GM12878 (cell line): ENCODE results near the gene TNK1. TPM values are rescaled to one million over a fixed set of nuclear protein-coding genes. Genes with fewer than 3 reads are reported as not detected.

ENCODE experiments used
- ATAC-seq: fragments of 200-7000 bp; cut with Tn5 transposase; 3 replicates; pipeline ENCODE4 v1.9.1; 2020; ENCODE audit warnings: mild to moderate bottlenecking, moderate library complexity
- Bru-seq: library from RNA; stranded (reverse); fragments of 400-500 nt; gene quantifications from one replicate; lab custom pipeline; 2021; lab: Mats Ljungman, UMichigan
- BruChase-seq, 2 experiments: library from RNA; stranded (reverse); fragments of 400-500 nt; gene quantifications; one replicate each; lab custom pipeline; 2021; lab: Mats Ljungman, UMichigan
- BruUV-seq: library from RNA; stranded (reverse); fragments of 400-500 nt; replicated peaks from 2 replicates; lab custom pipeline; 2021; lab: Mats Ljungman, UMichigan
- CTCF ChIA-PET: fragments of 300-600 bp; sonication (Branson Sonifier 250); formaldehyde crosslinking; extraction: SDS; loops from one replicate; lab custom pipeline; 2021; ENCODE audit warnings: inconsistent platforms; lab: Yijun Ruan, JAX
- POLR2A ChIA-PET: fragments of 350-600 bp; formaldehyde crosslinking; extraction: SDS; loops from one replicate; lab custom pipeline; 2021; ENCODE audit warnings: inconsistent platforms; lab: Charles Lee
- RAD21 ChIA-PET: fragments of 300-600 bp; sonication (Branson Sonifier 250); formaldehyde crosslinking; loops from one replicate; lab custom pipeline; 2023; ENCODE audit warnings: antibody characterized with exemption; ENCODE audit not compliant: unreplicated experiment; lab: Charles Lee
- SMC1A ChIA-PET: fragments of 300-600 bp; sonication (Branson Sonifier 250); formaldehyde crosslinking; loops from one replicate; lab custom pipeline; 2023; ENCODE audit not compliant: unreplicated experiment, uncharacterized antibody; lab: Charles Lee
- DNase-seq: peaks from one replicate; pipeline ENCODE4 v3.0.0-alpha.2; 2011; ENCODE audit warnings: low read depth, low spot score
- FAIRE-seq: peaks from 3 replicates; lab custom pipeline; 2011; peaks lifted over from hg19 to GRCh38; lab: Jason Lieb, UNC
- H2AFZ ChIP-seq: 2 replicates; pipeline ENCODE4 v1.6.0; 2011; ENCODE audit warnings: low read depth, low read length, control low read depth; ENCODE audit not compliant: control insufficient read depth
- H3K27ac ChIP-seq: 2 replicates; pipeline ENCODE4 v1.5.1; 2011; ENCODE audit warnings: control low read depth; ENCODE audit not compliant: control insufficient read depth, insufficient read depth
- H3K27me3 ChIP-seq, 2 experiments: replicated peaks in 1 of 2; 2 replicates each; pipeline versions ENCODE4 v1.6.0 to v1.6.1; 2011; ENCODE audit warnings: low read length in 1 of 2; ENCODE audit not compliant: control insufficient read depth in 2 of 2, insufficient read depth in 2 of 2
- H3K36me3 ChIP-seq, 2 experiments: 2 replicates each; pipeline ENCODE4 v1.5.1; 2011; ENCODE audit warnings: low read length in 1 of 2; ENCODE audit not compliant: control insufficient read depth in 2 of 2, insufficient read depth in 2 of 2
- H3K4me1 ChIP-seq: 2 replicates; pipeline ENCODE4 v1.6.1; 2011; ENCODE audit warnings: mild to moderate bottlenecking, low read length, moderate library complexity, mixed read lengths; ENCODE audit not compliant: control insufficient read depth, insufficient read depth
- H3K4me2 ChIP-seq: 2 replicates; pipeline ENCODE4 v1.6.0; 2011; ENCODE audit warnings: control low read depth; ENCODE audit not compliant: control insufficient read depth, insufficient read depth
- H3K4me3 ChIP-seq: fragments of 200-600 bp; sonication (generic); 2 replicates; pipeline ENCODE4 v1.5.1; 2016
- H3K79me2 ChIP-seq: 2 replicates; pipeline ENCODE4 v1.6.0; 2011; ENCODE audit warnings: low read length; ENCODE audit not compliant: control insufficient read depth, insufficient read depth
- H3K9ac ChIP-seq: 2 replicates; pipeline ENCODE4 v1.8.0; 2011; ENCODE audit warnings: low read length, control low read depth, mixed read lengths; ENCODE audit not compliant: control insufficient read depth, insufficient read depth
- H3K9me3 ChIP-seq: replicated peaks from 3 replicates; pipeline ENCODE4 v1.5.1; 2011; ENCODE audit warnings: mild to moderate bottlenecking, low read length; ENCODE audit not compliant: control insufficient read depth, insufficient read depth
- H4K20me1 ChIP-seq: 2 replicates; pipeline ENCODE4 v1.6.0; 2011; ENCODE audit not compliant: control insufficient read depth, insufficient read depth
- PKNOX1 ChIP-seq: fragments of 450-650 bp; IDR thresholded peaks from 2 replicates; pipeline ENCODE4 v1.6.1; 2016; ENCODE audit warnings: mild to moderate bottlenecking
- POLR2A ChIP-seq: IDR thresholded peaks from 2 replicates; pipeline ENCODE4 v1.6.1; 2011; ENCODE audit warnings: low read depth, mild to moderate bottlenecking, low read length
- SUPT20H ChIP-seq: IDR thresholded peaks from 2 replicates; pipeline ENCODE4 v1.6.1; 2011; ENCODE audit warnings: low read depth, mild to moderate bottlenecking, low read length, moderate library complexity, borderline replicate concordance; ENCODE audit not compliant: control insufficient read depth
- TCF7 ChIP-seq: IDR thresholded peaks from 2 replicates; pipeline ENCODE4 v1.6.1; 2014; ENCODE audit warnings: antibody characterized with exemption, borderline replicate concordance
- WRNIP1 ChIP-seq: IDR thresholded peaks from 2 replicates; pipeline ENCODE4 v1.6.1; 2011; ENCODE audit warnings: low read depth, low read length, improper control_type of control experiment, borderline replicate concordance
- ZBTB33 ChIP-seq: fragments of 450-650 bp; IDR thresholded peaks from 2 replicates; pipeline ENCODE4 v1.6.1; 2017; ENCODE audit warnings: mild to moderate bottlenecking
- WGBS: methylation state at CpG from one replicate; pipeline ENCODE4 v1.1.6; 2016; ENCODE audit warnings: low lambda C conversion rate; ENCODE audit not compliant: insufficient replicate concordance, insufficient coverage; ENCODE audit errors: missing lambda C conversion rate; 5-methylcytosine and 5-hydroxymethylcytosine counted together
- in situ Hi-C: fragments of 300-500 bp; cut with MboI; formaldehyde crosslinking; loops from 9 replicates; pipeline ENCODE4 v1.14.3; 2018; ENCODE audit warnings: mixed read lengths
- intact Hi-C: fragments of 100-400 bp; cut with micrococcal nuclease; formaldehyde crosslinking; loops from one replicate; pipeline ENCODE4 v1.14.2; 2022; ENCODE audit not compliant: unreplicated experiment
- long read RNA-seq, 2 experiments: library from polyadenylated mRNA; unstranded; transcript quantifications; one replicate each; pipeline ENCODE4 v2.0.0, GENCODE V29; 2019 to 2020
- polyA minus RNA-seq, 3 experiments: library from RNA; depleted of rRNA, polyadenylated mRNA; stranded (reverse); fragments of >200 nt; gene quantifications; 2 replicates each; pipeline ENCODE4 v1.2.3, GENCODE V29; 2011
- polyA plus RNA-seq, 11 experiments: library from polyadenylated mRNA; depleted of rRNA in 4 of 11; unstranded in 6 of 11; stranded (reverse) in 5 of 11; fragments of >200 nt; fragmentation: Nextera tagmentation in 4 of 11; fragmentation: Illumina TruSeq in 1 of 11; extraction: Ambion mirVana in 4 of 11; extraction: Trizol in 1 of 11; gene quantifications; 1 replicate in 1 of 11; 2 replicates in 10 of 11; pipeline versions ENCODE4 v1.2.1 to v1.2.3, GENCODE V29; 2011 to 2016; ENCODE audit warnings: inconsistent platforms in 2 of 11, missing spikeins in 2 of 11, low read depth in 1 of 11
- total RNA-seq, 4 experiments: library from RNA; depleted of rRNA in 3 of 4; stranded (reverse); fragments of >200 nt in 3 of 4; fragmentation: Illumina TruSeq in 1 of 4; extraction: Trizol in 1 of 4; gene quantifications; 2 replicates each; pipeline versions ENCODE4 v1.2.1 to v1.2.3, GENCODE V29; 2013 to 2021

Gene TNK1
- 2.7 and 3.9 TPM in 2 replicates for total RNA-seq (2013; cell fraction: nucleolus; rRNA removed)
- total RNA-seq (2014; rRNA removed) (0.54 and 1.1 TPM in 2 replicates), total RNA-seq (2014; rRNA removed; fragmentation: Illumina TruSeq; extraction: Trizol) (0.18 and 0.94 TPM in 2 replicates), total RNA-seq (2021) (0.77 and 2.0 TPM in 2 replicates), polyA plus RNA-seq (2011; rRNA removed) (0.19 and 0.22 TPM in 2 replicates), polyA plus RNA-seq (2014; fragmentation: Illumina TruSeq; extraction: Trizol) (0.21 and 0.60 TPM in 2 replicates), polyA plus RNA-seq (2014; fragmentation: Nextera tagmentation; extraction: Ambion mirVana) (under 1 TPM; 0.06 to 0.11 TPM), polyA plus RNA-seq (2014; rRNA removed) (1.0 and 2.5 TPM in 2 replicates), polyA plus RNA-seq (2016; fragmentation: Nextera tagmentation; extraction: Ambion mirVana) (1 to 10 TPM in 1 of 2 experiments, under 1 TPM in 1; 0.63 to 1.2 TPM), polyA minus RNA-seq (2011; rRNA and poly(A)+ RNA removed) (0.29 and 0.41 TPM in 2 replicates), Bru-seq, nascent RNA (percentile 19 among the genes with signal in this experiment), BruChase-seq, experiment 1, labeled RNA remaining after a 6-hour chase (not detected), BruChase-seq, experiment 2, labeled RNA remaining after a 2-hour chase (not detected)
- polyA plus RNA-seq (2011; ENCODE audit: low read depth): 1.2 TPM
- 0.28 and 0.60 TPM in 2 replicates for polyA plus RNA-seq (2011; cell fraction: cytosol; rRNA removed)
- 0.95 and 1.1 TPM in 2 replicates for polyA plus RNA-seq (2011; cell fraction: nucleus; rRNA removed)
- polyA plus RNA-seq (2012): 1.2 and 1.6 TPM in 2 replicates
- polyA minus RNA-seq (2011; cell fraction: cytosol; rRNA and poly(A)+ RNA removed): 0.94 TPM in 1 of 2 replicates, not detected in the other
- 0.10 and 0.36 TPM in 2 replicates for polyA minus RNA-seq (2011; cell fraction: nucleus; rRNA and poly(A)+ RNA removed)
- long read RNA-seq, experiment 1: 0 reads
- long read RNA-seq, experiment 2: 0 reads

- intact Hi-C loops (no loop called here), in situ Hi-C loops (no loop called here)
- FAIRE-seq (no peak), ATAC-seq (no peak), DNase-seq (no peak)
- WGBS: 18% methylated on average over 43 of the region's 52 CpGs
- Histone ChIP-seq H3K4me3 (no peak within 1 kb of the TSS), H3K27ac (no peak within 1 kb of the TSS), H3K27me3 (peaks cover 4 to 5% of the 10 kb centered on the region in 2 experiments; a peak in 3 of 4 replicates), H3K9me3 (peaks cover 3% of the 10 kb centered on the region; the same call in 2 of the 3 replicates), H3K4me1 (peaks cover 8% of the 10 kb centered on the region; the same call in 1 of the 2 replicates), H3K79me2 (no peaks in the 10 kb centered on the region), H2AFZ (no peak within 1 kb of the TSS), H3K36me3 (no peaks in the 10 kb centered on the region), H3K4me2 (no peak within 1 kb of the TSS), H3K9ac (no peak within 1 kb of the TSS), H4K20me1 (no peaks in the 10 kb centered on the region)
- BruUV-seq: no TSS peak
- ChIA-PET RAD21 (no interaction called here), POLR2A (no interaction called here), CTCF (no interaction called here), SMC1A (no interaction called here)
- TF ChIP-seq WRNIP1 (no peak), ZBTB33 (no peak), TCF7 (no peak), SUPT20H (no peak), PKNOX1 (no peak), POLR2A (peak; percentile 31; the same call in 1 of the 2 replicates)
Observed at GRCh38 chr17:7380855-7381683, at the start of gene TNK1. Gene TNK1 (plus strand): TSS chr17:7381089. CDS start chr17:7382927, 1,838 bp downstream.
